Measurements from ENCODE around the gene DUS1L.
A peak's percentile ranks its signal among the peaks of the same experiment; 100 is the strongest.
"Not testable (repeated sequence)": the region's sequence is repeated elsewhere in the genome, so short reads cannot be mapped to it uniquely, and the experiment has no call there.

Gene DUS1L

GRCh38 chr17:82038796-82039409 is 26.7 kb downstream of the DUS1L start:
- DNase-seq = not testable (repeated sequence)

GRCh38 chr17:82037889-82038195 is 27.8 kb downstream of the DUS1L start:
- DNase-seq = no peak

GRCh38 chr17:82037092-82037888 is 28.3 kb downstream of the DUS1L start, which contains the start of gene DCXR:
DCXR (minus strand) TSS chr17:82037697; CDS start chr17:82037682, 15 bp downstream.
- peak; percentile 94 for DNase-seq

- no peak for DNase-seq
Observed at GRCh38 chr17:82036634-82037091, 28.9 kb downstream of the DUS1L start.

- no peak for DNase-seq
Observed at GRCh38 chr17:82035956-82036633, 29.5 kb downstream of the DUS1L start.

- no peak for DNase-seq
Observed at GRCh38 chr17:82035488-82035887, 30.1 kb downstream of the DUS1L start.

- DNase-seq = no peak
Observed at GRCh38 chr17:82034371-82035011, 31.1 kb downstream of the DUS1L start.

- DNase-seq = no peak
Observed at GRCh38 chr17:82033359-82034085, 32.1 kb downstream of the DUS1L start.

GRCh38 chr17:82031885-82032627 is 33.5 kb downstream of the DUS1L start:
- peak; percentile 17 for DNase-seq

- DNase-seq = no peak
Observed at GRCh38 chr17:82031303-82031884, 34.2 kb downstream of the DUS1L start, which contains the start of gene RAC3. RAC3 (plus strand) TSS chr17:82031678; CDS start chr17:82031762, 84 bp downstream.

GRCh38 chr17:82030470-82031302 is 34.9 kb downstream of the DUS1L start:
- peak; percentile 37 for DNase-seq

GRCh38 chr17:82029990-82030469 is 35.6 kb downstream of the DUS1L start:
- no peak for DNase-seq

- no peak for DNase-seq
Observed at GRCh38 chr17:82029391-82029790, 36.2 kb downstream of the DUS1L start.

GRCh38 chr17:82028966-82029365 is 36.6 kb downstream of the DUS1L start:
- no peak for DNase-seq

- DNase-seq = no peak
Observed at GRCh38 chr17:82028246-82028645, 37.4 kb downstream of the DUS1L start.

GRCh38 chr17:82025401-82026107 is 40.0 kb downstream of the DUS1L start:
- no peak for DNase-seq

GRCh38 chr17:82024859-82025258 is 40.7 kb downstream of the DUS1L start:
- DNase-seq = no peak

GRCh38 chr17:82023447-82024241 is 42.0 kb downstream of the DUS1L start:
- DNase-seq = no peak

GRCh38 chr17:82022981-82023446 is 42.6 kb downstream of the DUS1L start, which contains the start of gene LRRC45:
LRRC45 (plus strand) TSS chr17:82023305; CDS start chr17:82023644, 339 bp downstream.
- peak; percentile 99 for DNase-seq
